PC-9 (cell line): ENCODE measurements around the gene CADM2. TPM values are rescaled to one million over a fixed set of nuclear protein-coding genes. Genes with fewer than 3 reads are reported as not detected.

Experiments used
- BruUV-seq: library from RNA; stranded (reverse); fragments of 400-500 nt; replicated peaks from 2 replicates; lab custom pipeline; 2021; lab: Mats Ljungman, UMichigan
- CTCF ChIA-PET: fragments of 300-600 bp; sonication (Branson Sonifier 250); formaldehyde crosslinking; loops from one replicate; lab custom pipeline; 2022; ENCODE audit warnings: antibody characterized with exemption; lab: Charles Lee
- POLR2A ChIA-PET: fragments of 300-600 bp; sonication (Branson Sonifier 250); formaldehyde crosslinking; loops from one replicate; lab custom pipeline; 2022; ENCODE audit warnings: antibody characterized with exemption; ENCODE audit not compliant: unreplicated experiment; lab: Charles Lee
- DNase-seq, 2 experiments: peaks; one replicate each; pipeline versions ENCODE4 v3.0.0 to v3.0.0-alpha.2; 2015 to 2022; ENCODE audit warnings: mixed read lengths in 1 of 2
- H2AFZ ChIP-seq: fragments of 200-600 bp; sonication (generic); 2 replicates; pipeline ENCODE4 v1.8.1; 2017; ENCODE audit warnings: antibody characterized with exemption
- H3F3A ChIP-seq: fragments of 200-600 bp; sonication (generic); 2 replicates; pipeline ENCODE4 v1.8.1; 2017; ENCODE audit warnings: antibody characterized with exemption, mild to moderate bottlenecking, low read depth; ENCODE audit not compliant: insufficient read depth
- H3K27ac ChIP-seq: fragments of 200-600 bp; sonication (generic); 2 replicates; pipeline ENCODE4 v1.6.1; 2016; ENCODE audit warnings: mixed run types
- H3K27me3 ChIP-seq: fragments of 200-600 bp; sonication (generic); 2 replicates; pipeline ENCODE4 v1.6.1; 2016; ENCODE audit warnings: low read depth, mixed run types; ENCODE audit not compliant: insufficient read depth
- H3K36me3 ChIP-seq: fragments of 200-600 bp; sonication (generic); 2 replicates; pipeline ENCODE4 v1.6.1; 2016; ENCODE audit warnings: low read depth, mixed run types
- H3K4me1 ChIP-seq: fragments of 200-600 bp; sonication (generic); replicated peaks from 2 replicates; pipeline ENCODE4 v1.6.1; 2016; ENCODE audit warnings: mixed run types; ENCODE audit not compliant: insufficient read depth
- H3K4me2 ChIP-seq: fragments of 200-600 bp; sonication (generic); 2 replicates; pipeline ENCODE4 v1.6.1; 2017; ENCODE audit warnings: mixed run types
- H3K4me3 ChIP-seq: fragments of 200-600 bp; sonication (generic); 2 replicates; pipeline ENCODE4 v1.6.1; 2016; ENCODE audit warnings: mixed run types
- H3K79me2 ChIP-seq: fragments of 200-600 bp; sonication (generic); 2 replicates; pipeline ENCODE4 v1.6.1; 2017; ENCODE audit warnings: low read depth, mixed run types
- H3K9me2 ChIP-seq: fragments of 200-600 bp; sonication (generic); 2 replicates; pipeline ENCODE4 v1.8.1; 2017; ENCODE audit warnings: mild to moderate bottlenecking; ENCODE audit not compliant: insufficient read depth
- H3K9me3 ChIP-seq: fragments of 200-600 bp; sonication (generic); 2 replicates; pipeline ENCODE4 v1.8.1; 2016; ENCODE audit warnings: low read depth; ENCODE audit not compliant: insufficient read depth
- H4K20me1 ChIP-seq: fragments of 200-600 bp; sonication (generic); 2 replicates; pipeline ENCODE4 v1.8.1; 2017; ENCODE audit not compliant: insufficient read depth
- EZH2 ChIP-seq: fragments of 200-600 bp; sonication (generic); IDR thresholded peaks from 2 replicates; pipeline ENCODE4 v1.8.0; 2017; ENCODE audit warnings: antibody characterized with exemption, low read depth
- intact Hi-C: fragments of 100-400 bp; cut with micrococcal nuclease; formaldehyde crosslinking; loops from one replicate; pipeline ENCODE4 v1.10.0; 2022; ENCODE audit not compliant: unreplicated experiment
- total RNA-seq: library from RNA; stranded (reverse); gene quantifications from 2 replicates; pipeline ENCODE4 v1.2.3, GENCODE V29; 2021
- TF ChIP-seq, protein P1 (sequence below): fragments of 200-600 bp; sonication (generic); conservative IDR thresholded peaks from 2 replicates; pipeline ENCODE4 v1.6.1; 2017; ENCODE audit warnings: mixed run types, antibody characterized with exemption, mild to moderate bottlenecking, moderate library complexity

CADM2 gene
- total RNA-seq, 1 experiment from 2014 or later, result 0.59 TPM

DNA sequence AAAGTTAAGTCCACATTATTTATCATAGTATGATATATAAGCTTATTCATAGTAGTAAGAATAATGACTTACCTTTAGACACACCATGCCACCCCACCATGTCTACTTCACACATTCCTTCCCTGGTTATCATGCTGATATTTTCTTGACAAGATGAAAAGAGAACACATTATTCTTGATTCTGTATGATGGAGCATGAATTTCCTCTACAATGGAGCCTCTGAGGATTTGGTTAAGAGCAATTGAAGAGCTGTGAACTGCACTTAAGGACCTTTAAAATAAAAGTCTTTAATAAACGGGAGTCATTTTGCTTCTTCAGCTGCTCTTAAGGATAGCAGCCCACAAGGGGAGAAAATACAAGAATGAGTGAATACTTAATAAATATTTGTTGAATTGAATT lies 226.7 kb downstream of the CADM2 start:
- no peak overlapping the region for H3K27ac ChIP-seq
- POLR2A ChIA-PET, result no interaction called here
- H3K79me2 ChIP-seq, result no peaks in the 10 kb centered on the region
- H3K9me3 ChIP-seq, result no peaks in the 10 kb centered on the region
- no peak overlapping the region for H2AFZ ChIP-seq
- intact Hi-C loops, result no loop called here
- TF ChIP-seq, protein P1, sequence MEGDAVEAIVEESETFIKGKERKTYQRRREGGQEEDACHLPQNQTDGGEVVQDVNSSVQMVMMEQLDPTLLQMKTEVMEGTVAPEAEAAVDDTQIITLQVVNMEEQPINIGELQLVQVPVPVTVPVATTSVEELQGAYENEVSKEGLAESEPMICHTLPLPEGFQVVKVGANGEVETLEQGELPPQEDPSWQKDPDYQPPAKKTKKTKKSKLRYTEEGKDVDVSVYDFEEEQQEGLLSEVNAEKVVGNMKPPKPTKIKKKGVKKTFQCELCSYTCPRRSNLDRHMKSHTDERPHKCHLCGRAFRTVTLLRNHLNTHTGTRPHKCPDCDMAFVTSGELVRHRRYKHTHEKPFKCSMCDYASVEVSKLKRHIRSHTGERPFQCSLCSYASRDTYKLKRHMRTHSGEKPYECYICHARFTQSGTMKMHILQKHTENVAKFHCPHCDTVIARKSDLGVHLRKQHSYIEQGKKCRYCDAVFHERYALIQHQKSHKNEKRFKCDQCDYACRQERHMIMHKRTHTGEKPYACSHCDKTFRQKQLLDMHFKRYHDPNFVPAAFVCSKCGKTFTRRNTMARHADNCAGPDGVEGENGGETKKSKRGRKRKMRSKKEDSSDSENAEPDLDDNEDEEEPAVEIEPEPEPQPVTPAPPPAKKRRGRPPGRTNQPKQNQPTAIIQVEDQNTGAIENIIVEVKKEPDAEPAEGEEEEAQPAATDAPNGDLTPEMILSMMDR, result no peak
- TF ChIP-seq EZH2, result no peak
- no peaks in the 10 kb centered on the region for H3K4me1 ChIP-seq
- peaks cover 7% of the 10 kb centered on the region; the same call in 1 of the 2 replicates for H3K9me2 ChIP-seq
- no peaks in the 10 kb centered on the region for H3K36me3 ChIP-seq
- DNase-seq, result no peak
- no TSS peak for BruUV-seq
- H4K20me1 ChIP-seq, result no peaks in the 10 kb centered on the region
- CTCF ChIA-PET, result no interaction called here
- H3K4me2 ChIP-seq, result no peak overlapping the region
- H3F3A ChIP-seq, result no peaks in the 10 kb centered on the region
- no peaks in the 10 kb centered on the region for H3K27me3 ChIP-seq
- H3K4me3 ChIP-seq, result no peak overlapping the region

DNA sequence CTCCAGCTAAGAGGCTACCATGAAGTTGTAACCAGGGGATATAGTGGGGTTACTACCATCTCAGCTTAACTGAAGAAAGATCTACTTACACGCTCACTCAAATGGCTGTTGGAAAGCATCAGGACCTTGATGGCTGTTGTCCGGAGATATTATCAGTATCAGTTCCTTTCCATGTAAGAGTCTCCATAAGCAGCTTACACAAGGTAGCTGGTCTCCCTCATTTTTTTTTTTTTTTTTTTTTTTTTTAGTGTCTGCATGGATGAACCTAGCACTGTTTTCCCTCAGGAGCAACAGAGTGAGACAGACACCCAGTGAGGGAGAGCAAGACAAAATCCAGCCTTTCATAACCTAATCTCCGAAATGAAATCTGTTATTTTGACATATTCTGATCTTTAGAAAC lies 230.9 kb downstream of the CADM2 start:
- Histone ChIP-seq H2AFZ (no peak overlapping the region), H3K27ac (no peak overlapping the region), H3K79me2 (no peaks in the 10 kb centered on the region), H3F3A (no peaks in the 10 kb centered on the region), H3K27me3 (no peaks in the 10 kb centered on the region), H3K4me2 (no peak overlapping the region), H3K4me1 (no peaks in the 10 kb centered on the region), H4K20me1 (no peaks in the 10 kb centered on the region), H3K4me3 (no peak overlapping the region), H3K9me2 (no peaks in the 10 kb centered on the region), H3K9me3 (no peaks in the 10 kb centered on the region), H3K36me3 (no peaks in the 10 kb centered on the region)
- no peak for TF ChIP-seq EZH2
- TF ChIP-seq, protein P1, result no peak
- no peak for DNase-seq
- BruUV-seq, result no TSS peak
- intact Hi-C loops, result no loop called here
- ChIA-PET POLR2A (no interaction called here), CTCF (no interaction called here)

DNA sequence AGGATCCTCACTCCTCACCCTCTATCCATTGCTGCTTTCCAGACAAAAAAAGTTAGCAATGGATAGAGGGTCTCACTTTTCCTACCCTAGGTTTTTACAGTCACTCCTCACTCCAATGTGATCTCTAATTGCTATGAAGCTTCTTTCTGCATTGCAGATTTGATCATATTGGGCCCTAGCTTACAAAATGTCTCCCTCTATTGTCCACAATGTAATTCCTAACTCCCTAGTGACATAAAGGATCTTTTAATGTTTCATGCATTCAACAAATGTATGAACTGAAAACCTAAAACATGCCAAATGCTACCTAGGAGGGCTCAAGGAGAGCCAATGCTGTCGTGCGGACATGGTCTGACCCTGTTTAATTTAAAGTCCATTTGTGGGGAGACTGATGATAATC lies 234.8 kb downstream of the CADM2 start:
- no peaks in the 10 kb centered on the region for H3K4me1 ChIP-seq
- no TSS peak for BruUV-seq
- no peaks in the 10 kb centered on the region for H3K27me3 ChIP-seq
- TF ChIP-seq EZH2, result no peak
- TF ChIP-seq, protein P1, result no peak; the same call in 1 of the 2 replicates
- no peaks in the 10 kb centered on the region for H3K79me2 ChIP-seq
- H3K4me2 ChIP-seq, result no peak overlapping the region
- POLR2A ChIA-PET, result interaction anchor here (0.8 kb wide), 1 partner anchor 122 kb away, joined by 4 read pairs; no protein-coding TSS in a partner anchor
- no peaks in the 10 kb centered on the region for H3K9me3 ChIP-seq
- no peak for DNase-seq
- 0 out of 2 replicates have a peak overlapping the region, but pooled peaks have one; percentile 28 for H2AFZ ChIP-seq
- H3K27ac ChIP-seq, result no peak overlapping the region
- no peaks in the 10 kb centered on the region for H3K9me2 ChIP-seq
- intact Hi-C loops, result no loop called here
- no peaks in the 10 kb centered on the region for H3K36me3 ChIP-seq
- H3F3A ChIP-seq, result no peaks in the 10 kb centered on the region
- no peaks in the 10 kb centered on the region for H4K20me1 ChIP-seq
- CTCF ChIA-PET, result no interaction called here
- no peak overlapping the region for H3K4me3 ChIP-seq
